ENCODE results near the gene UROS. TPM values are rescaled to one million over a fixed set of nuclear protein-coding genes. Genes with fewer than 3 reads are reported as not detected.

Gene UROS
- total and polyA plus RNA-seq, 10 of the 15 experiments (the other 5 are each of a cell fraction or from before 2014, with no cell fraction given), result 4.3 to 112 (median 64.5) TPM

DNA sequence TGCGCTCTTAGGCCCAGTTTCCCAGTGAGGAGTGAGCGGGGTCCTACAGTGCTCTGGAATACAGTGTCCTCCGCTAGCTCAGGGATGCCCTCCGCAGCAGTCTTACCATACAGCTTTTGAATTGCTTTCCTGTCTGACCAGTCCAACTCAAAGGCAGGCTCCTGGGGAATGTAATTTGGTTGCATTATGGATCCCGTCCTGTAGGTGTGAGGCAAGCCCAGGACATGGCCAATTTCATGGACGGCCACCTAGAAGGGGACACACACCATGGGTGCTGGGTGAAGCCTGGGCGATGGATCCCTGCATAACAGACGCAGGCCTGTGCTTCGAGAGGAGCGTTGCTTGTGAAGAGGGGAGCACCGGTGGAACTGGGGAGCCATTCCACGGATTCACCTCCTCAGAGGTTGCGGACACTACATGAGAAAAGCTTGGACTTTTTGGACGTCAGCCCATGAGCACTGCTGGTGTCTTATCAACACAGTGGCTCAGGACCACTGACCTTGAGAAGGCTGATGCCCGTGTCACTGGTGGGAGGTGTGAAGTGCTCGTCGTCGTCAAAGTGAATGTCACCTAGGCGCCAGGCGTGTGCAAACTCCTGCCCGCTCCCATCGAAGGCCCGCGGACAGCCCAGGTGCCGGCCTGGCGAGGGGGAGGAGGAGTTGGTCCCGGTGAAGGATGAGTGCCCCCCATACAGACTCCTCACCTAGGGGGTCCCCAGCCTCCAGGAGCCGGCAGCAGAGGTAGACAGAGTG is 50.8 kb downstream of the UROS start:
- H3K79me2 ChIP-seq (ENCODE audit: control insufficient read depth, insufficient read depth, low read length), result no peaks in the 10 kb centered on the region
- BruUV-seq (replicated peaks), result no TSS peak
- intact Hi-C loops (cut with micrococcal nuclease; ENCODE audit: unreplicated experiment) (no loop called here), in situ Hi-C loops (cut with MboI) (no loop called here)
- H3K9me3 ChIP-seq (replicated peaks; ENCODE audit: control insufficient read depth, insufficient read depth, low read length), result no peaks in the 10 kb centered on the region
- POLR2A ChIA-PET, result no interaction called here
- no peaks in the 10 kb centered on the region for H3K27me3 ChIP-seq (replicated peaks in 1 of 2; ENCODE audit: control insufficient read depth in 2 of 2, insufficient read depth in 2 of 2, low read length in 1 of 2)
- H3K4me3 ChIP-seq, result no peak overlapping the region
- CTCF ChIA-PET, result interaction anchor here (1.3 kb wide), 1 partner anchor 11 kb away, joined by 5 read pairs; no protein-coding TSS in a partner anchor
- RAD21 ChIA-PET (ENCODE audit: unreplicated experiment), result no interaction called here
- TF ChIP-seq, protein P1, sequence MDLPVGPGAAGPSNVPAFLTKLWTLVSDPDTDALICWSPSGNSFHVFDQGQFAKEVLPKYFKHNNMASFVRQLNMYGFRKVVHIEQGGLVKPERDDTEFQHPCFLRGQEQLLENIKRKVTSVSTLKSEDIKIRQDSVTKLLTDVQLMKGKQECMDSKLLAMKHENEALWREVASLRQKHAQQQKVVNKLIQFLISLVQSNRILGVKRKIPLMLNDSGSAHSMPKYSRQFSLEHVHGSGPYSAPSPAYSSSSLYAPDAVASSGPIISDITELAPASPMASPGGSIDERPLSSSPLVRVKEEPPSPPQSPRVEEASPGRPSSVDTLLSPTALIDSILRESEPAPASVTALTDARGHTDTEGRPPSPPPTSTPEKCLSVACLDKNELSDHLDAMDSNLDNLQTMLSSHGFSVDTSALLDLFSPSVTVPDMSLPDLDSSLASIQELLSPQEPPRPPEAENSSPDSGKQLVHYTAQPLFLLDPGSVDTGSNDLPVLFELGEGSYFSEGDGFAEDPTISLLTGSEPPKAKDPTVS (IDR thresholded peaks at IDR 0.05; ENCODE audit: low read depth, low read length), result no peak
- TF ChIP-seq, protein P2, sequence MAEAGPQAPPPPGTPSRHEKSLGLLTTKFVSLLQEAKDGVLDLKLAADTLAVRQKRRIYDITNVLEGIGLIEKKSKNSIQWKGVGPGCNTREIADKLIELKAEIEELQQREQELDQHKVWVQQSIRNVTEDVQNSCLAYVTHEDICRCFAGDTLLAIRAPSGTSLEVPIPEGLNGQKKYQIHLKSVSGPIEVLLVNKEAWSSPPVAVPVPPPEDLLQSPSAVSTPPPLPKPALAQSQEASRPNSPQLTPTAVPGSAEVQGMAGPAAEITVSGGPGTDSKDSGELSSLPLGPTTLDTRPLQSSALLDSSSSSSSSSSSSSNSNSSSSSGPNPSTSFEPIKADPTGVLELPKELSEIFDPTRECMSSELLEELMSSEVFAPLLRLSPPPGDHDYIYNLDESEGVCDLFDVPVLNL (IDR thresholded peaks at IDR 0.05; ENCODE audit: low read depth, low read length), result no peak
- H3K27ac ChIP-seq (ENCODE audit: control insufficient read depth, insufficient read depth), result no peak overlapping the region
- no peak for DNase-seq (ENCODE audit: low read depth, low spot score)
- H4K20me1 ChIP-seq (ENCODE audit: control insufficient read depth, insufficient read depth), result no peaks in the 10 kb centered on the region
- H3K4me1 ChIP-seq (ENCODE audit: control insufficient read depth, insufficient read depth, low read length), result no peaks in the 10 kb centered on the region
- no peak overlapping the region for H2AFZ ChIP-seq (ENCODE audit: control insufficient read depth, low read depth, low read length)
- H3K4me2 ChIP-seq (ENCODE audit: control insufficient read depth, insufficient read depth), result no peak overlapping the region
- SMC1A ChIA-PET (ENCODE audit: uncharacterized antibody, unreplicated experiment), result no interaction called here
- no peak for FAIRE-seq
- no peak for ATAC-seq
- H3K36me3 ChIP-seq (ENCODE audit: control insufficient read depth in 2 of 2, insufficient read depth in 2 of 2, low read length in 1 of 2), result no peaks in the 10 kb centered on the region; a peak in 3 of 4 replicates
- WGBS (ENCODE audit: insufficient coverage, insufficient replicate concordance, low lambda C conversion rate, missing lambda C conversion rate), result 79% methylated on average over 28 of the region's 28 CpGs
- no peak overlapping the region for H3K9ac ChIP-seq (ENCODE audit: control insufficient read depth, insufficient read depth, low read length)

DNA sequence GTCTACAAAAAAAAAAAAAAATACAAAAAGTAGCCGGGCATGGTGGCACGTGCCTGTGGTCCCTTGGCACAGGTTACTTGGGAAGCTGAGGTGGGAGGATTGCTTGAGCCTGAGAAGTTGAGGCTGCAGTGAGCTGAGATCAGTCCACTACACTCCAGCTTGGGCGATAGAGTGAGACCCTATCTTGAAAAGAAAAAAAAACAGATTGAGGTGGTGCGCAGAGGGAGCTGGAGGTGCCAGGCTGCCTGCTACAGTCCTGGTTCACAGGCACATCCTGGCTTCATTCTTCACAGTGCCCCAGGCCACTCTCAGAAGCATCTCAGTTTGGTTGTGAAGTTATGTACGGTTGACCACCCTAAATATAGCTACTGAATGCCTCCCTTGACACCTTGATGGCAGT is 52.2 kb downstream of the UROS start:
- WGBS (ENCODE audit: insufficient coverage, insufficient replicate concordance, low lambda C conversion rate, missing lambda C conversion rate), result 75% methylated on average over 5 of the region's 5 CpGs
- DNase-seq (ENCODE audit: low read depth, low spot score) (no peak), FAIRE-seq (no peak), ATAC-seq (no peak)
- ChIA-PET POLR2A (interaction anchor here (0.7 kb wide), 1 partner anchor 62 kb away, joined by 4 read pairs; no protein-coding TSS in a partner anchor), RAD21 (ENCODE audit: unreplicated experiment) (no interaction called here), SMC1A (ENCODE audit: uncharacterized antibody, unreplicated experiment) (no interaction called here), CTCF (interaction anchor here (1.3 kb wide), 1 partner anchor 13 kb away, joined by 5 read pairs; no protein-coding TSS in a partner anchor)
- no peaks in the 10 kb centered on the region for H3K27me3 ChIP-seq (replicated peaks in 1 of 2; ENCODE audit: control insufficient read depth in 2 of 2, insufficient read depth in 2 of 2, low read length in 1 of 2)
- no peaks in the 10 kb centered on the region for H3K79me2 ChIP-seq (ENCODE audit: control insufficient read depth, insufficient read depth, low read length)
- H3K4me2 ChIP-seq (ENCODE audit: control insufficient read depth, insufficient read depth), result no peak overlapping the region
- H3K9me3 ChIP-seq (replicated peaks; ENCODE audit: control insufficient read depth, insufficient read depth, low read length), result no peaks in the 10 kb centered on the region
- no peaks in the 10 kb centered on the region for H3K4me1 ChIP-seq (ENCODE audit: control insufficient read depth, insufficient read depth, low read length)
- H2AFZ ChIP-seq (ENCODE audit: control insufficient read depth, low read depth, low read length), result no peak overlapping the region
- H3K9ac ChIP-seq (ENCODE audit: control insufficient read depth, insufficient read depth, low read length), result no peak overlapping the region
- no peaks in the 10 kb centered on the region for H4K20me1 ChIP-seq (ENCODE audit: control insufficient read depth, insufficient read depth)
- peaks cover 0 to 3% of the 10 kb centered on the region in 2 experiments; a peak in 3 of 4 replicates for H3K36me3 ChIP-seq (ENCODE audit: control insufficient read depth in 2 of 2, insufficient read depth in 2 of 2, low read length in 1 of 2)
- in situ Hi-C loops (cut with MboI), result no loop called here
- no peak overlapping the region for H3K27ac ChIP-seq (ENCODE audit: control insufficient read depth, insufficient read depth)
- intact Hi-C loops (cut with micrococcal nuclease; ENCODE audit: unreplicated experiment), result no loop called here
- BruUV-seq (replicated peaks), result no TSS peak
- H3K4me3 ChIP-seq, result no peak overlapping the region
- TF ChIP-seq, protein P3, sequence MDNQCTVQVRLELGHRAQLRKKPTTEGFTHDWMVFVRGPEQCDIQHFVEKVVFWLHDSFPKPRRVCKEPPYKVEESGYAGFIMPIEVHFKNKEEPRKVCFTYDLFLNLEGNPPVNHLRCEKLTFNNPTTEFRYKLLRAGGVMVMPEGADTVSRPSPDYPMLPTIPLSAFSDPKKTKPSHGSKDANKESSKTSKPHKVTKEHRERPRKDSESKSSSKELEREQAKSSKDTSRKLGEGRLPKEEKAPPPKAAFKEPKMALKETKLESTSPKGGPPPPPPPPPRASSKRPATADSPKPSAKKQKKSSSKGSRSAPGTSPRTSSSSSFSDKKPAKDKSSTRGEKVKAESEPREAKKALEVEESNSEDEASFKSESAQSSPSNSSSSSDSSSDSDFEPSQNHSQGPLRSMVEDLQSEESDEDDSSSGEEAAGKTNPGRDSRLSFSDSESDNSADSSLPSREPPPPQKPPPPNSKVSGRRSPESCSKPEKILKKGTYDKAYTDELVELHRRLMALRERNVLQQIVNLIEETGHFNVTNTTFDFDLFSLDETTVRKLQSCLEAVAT (IDR thresholded peaks at IDR 0.05), result no peak
- TF ChIP-seq, protein P4, sequence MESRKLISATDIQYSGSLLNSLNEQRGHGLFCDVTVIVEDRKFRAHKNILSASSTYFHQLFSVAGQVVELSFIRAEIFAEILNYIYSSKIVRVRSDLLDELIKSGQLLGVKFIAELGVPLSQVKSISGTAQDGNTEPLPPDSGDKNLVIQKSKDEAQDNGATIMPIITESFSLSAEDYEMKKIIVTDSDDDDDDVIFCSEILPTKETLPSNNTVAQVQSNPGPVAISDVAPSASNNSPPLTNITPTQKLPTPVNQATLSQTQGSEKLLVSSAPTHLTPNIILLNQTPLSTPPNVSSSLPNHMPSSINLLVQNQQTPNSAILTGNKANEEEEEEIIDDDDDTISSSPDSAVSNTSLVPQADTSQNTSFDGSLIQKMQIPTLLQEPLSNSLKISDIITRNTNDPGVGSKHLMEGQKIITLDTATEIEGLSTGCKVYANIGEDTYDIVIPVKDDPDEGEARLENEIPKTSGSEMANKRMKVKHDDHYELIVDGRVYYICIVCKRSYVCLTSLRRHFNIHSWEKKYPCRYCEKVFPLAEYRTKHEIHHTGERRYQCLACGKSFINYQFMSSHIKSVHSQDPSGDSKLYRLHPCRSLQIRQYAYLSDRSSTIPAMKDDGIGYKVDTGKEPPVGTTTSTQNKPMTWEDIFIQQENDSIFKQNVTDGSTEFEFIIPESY (IDR thresholded peaks at IDR 0.05), result no peak
- TF ChIP-seq RB1 (IDR thresholded peaks at IDR 0.05; ENCODE audit: borderline replicate concordance) (no peak), EZH2 (IDR thresholded peaks at IDR 0.05; ENCODE audit: borderline replicate concordance, control insufficient read depth, low read depth, low read length) (no peak), ESRRA (IDR thresholded peaks at IDR 0.05; ENCODE audit: low read length) (no peak), MTA2 (IDR thresholded peaks at IDR 0.05; ENCODE audit: low read depth) (no peak), ZNF274 (IDR thresholded peaks at IDR 0.05; ENCODE audit: insufficient read depth, insufficient read length) (no peak), RAD21 (IDR thresholded peaks at IDR 0.05; ENCODE audit: insufficient read depth, low read depth, low read length) (no peak)

Measured in GM12878 (cell line).